ENCODE data around the gene AQP10. TPM values are rescaled to one million over a fixed set of nuclear protein-coding genes. Genes with fewer than 3 reads are reported as not detected.
A peak's percentile ranks its signal among the peaks of the same experiment; 100 is the strongest.

AQP10 gene
- total RNA-seq, 4 donors from 2014 or later = 0.21 TPM; not detected in 3

- 1% methylated on average over 60 to 62 of the region's 63 CpGs for WGBS, 2 donors
- DNase-seq (ENCODE audit: low spot score in 2 of 2) = peak; percentile 42 to 81
Observed at GRCh38 chr1:154325583-154326545, 5.0 kb downstream of the AQP10 start.

GRCh38 chr1:154326546-154327465, 5.9 kb downstream of the AQP10 start:
- H3K27ac ChIP-seq = peak overlapping the region; percentile 79 to 99 (median 96)
- TF ChIP-seq, protein P1, sequence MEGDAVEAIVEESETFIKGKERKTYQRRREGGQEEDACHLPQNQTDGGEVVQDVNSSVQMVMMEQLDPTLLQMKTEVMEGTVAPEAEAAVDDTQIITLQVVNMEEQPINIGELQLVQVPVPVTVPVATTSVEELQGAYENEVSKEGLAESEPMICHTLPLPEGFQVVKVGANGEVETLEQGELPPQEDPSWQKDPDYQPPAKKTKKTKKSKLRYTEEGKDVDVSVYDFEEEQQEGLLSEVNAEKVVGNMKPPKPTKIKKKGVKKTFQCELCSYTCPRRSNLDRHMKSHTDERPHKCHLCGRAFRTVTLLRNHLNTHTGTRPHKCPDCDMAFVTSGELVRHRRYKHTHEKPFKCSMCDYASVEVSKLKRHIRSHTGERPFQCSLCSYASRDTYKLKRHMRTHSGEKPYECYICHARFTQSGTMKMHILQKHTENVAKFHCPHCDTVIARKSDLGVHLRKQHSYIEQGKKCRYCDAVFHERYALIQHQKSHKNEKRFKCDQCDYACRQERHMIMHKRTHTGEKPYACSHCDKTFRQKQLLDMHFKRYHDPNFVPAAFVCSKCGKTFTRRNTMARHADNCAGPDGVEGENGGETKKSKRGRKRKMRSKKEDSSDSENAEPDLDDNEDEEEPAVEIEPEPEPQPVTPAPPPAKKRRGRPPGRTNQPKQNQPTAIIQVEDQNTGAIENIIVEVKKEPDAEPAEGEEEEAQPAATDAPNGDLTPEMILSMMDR (IDR thresholded peaks at IDR 0.05) = peak in 2 of 5 experiments; percentile 8 to 28
- TF ChIP-seq EP300 (IDR thresholded peaks at IDR 0.05) = peak in 1 of 2 donors; percentile 69
- no peak for TF ChIP-seq POLR2A (IDR thresholded peaks at IDR 0.05)
- peaks cover 0 to 56% (median 30%) of the 10 kb centered on the region in 4 donors for H3K4me1 ChIP-seq
- H3K9me3 ChIP-seq = no peaks in the 10 kb centered on the region
- H3K27me3 ChIP-seq = no peaks in the 10 kb centered on the region
- peaks cover 0 to 21% (median 4%) of the 10 kb centered on the region in 3 donors for H3K36me3 ChIP-seq
- peak; percentile 71 to 85 for DNase-seq (ENCODE audit: low spot score in 2 of 2)
- peak overlapping the region; percentile 52 to 95 (median 80) for H3K4me3 ChIP-seq
- WGBS, 2 donors = 34 to 39% methylated on average over 6 of the region's 6 CpGs

More at GRCh38 chr1:154325583-154326545, 5.0 kb downstream of the AQP10 start:
- Histone ChIP-seq H3K4me3 (peak overlapping the region; percentile 52 to 95 (median 80)), H3K4me1 (peaks cover 0 to 56% (median 30%) of the 10 kb centered on the region in 4 donors), H3K27ac (peak overlapping the region; percentile 79 to 99 (median 96)), H3K9me3 (no peaks in the 10 kb centered on the region), H3K27me3 (no peaks in the 10 kb centered on the region), H3K36me3 (peaks cover 0 to 11% (median 0%) of the 10 kb centered on the region in 3 donors)
- TF ChIP-seq POLR2A (IDR thresholded peaks at IDR 0.05) (peak; percentile 38 to 57), EP300 (IDR thresholded peaks at IDR 0.05) (no peak)
- TF ChIP-seq, protein P1 (IDR thresholded peaks at IDR 0.05) = peak; percentile 36 to 83 (median 71)

- TF ChIP-seq EP300 (IDR thresholded peaks at IDR 0.05) = no peak
- TF ChIP-seq POLR2A (IDR thresholded peaks at IDR 0.05) = no peak
- TF ChIP-seq, protein P1 (IDR thresholded peaks at IDR 0.05) = no peak
- H3K9me3 ChIP-seq = no peaks in the 10 kb centered on the region
- peaks cover 0 to 30% (median 11%) of the 10 kb centered on the region in 3 donors for H3K36me3 ChIP-seq
- H3K27me3 ChIP-seq = no peaks in the 10 kb centered on the region
- H3K4me3 ChIP-seq = peak overlapping the region; percentile 36 to 95 (median 50)
- H3K27ac ChIP-seq = peak overlapping the region; percentile 79 to 99 (median 96)
- DNase-seq (ENCODE audit: low spot score in 2 of 2) = no peak
- H3K4me1 ChIP-seq = peaks cover 0 to 56% (median 30%) of the 10 kb centered on the region in 4 donors
- 32 to 45% methylated on average over 5 of the region's 5 CpGs for WGBS, 2 donors
Observed at GRCh38 chr1:154327466-154328317, 6.8 kb downstream of the AQP10 start.

DNA sequence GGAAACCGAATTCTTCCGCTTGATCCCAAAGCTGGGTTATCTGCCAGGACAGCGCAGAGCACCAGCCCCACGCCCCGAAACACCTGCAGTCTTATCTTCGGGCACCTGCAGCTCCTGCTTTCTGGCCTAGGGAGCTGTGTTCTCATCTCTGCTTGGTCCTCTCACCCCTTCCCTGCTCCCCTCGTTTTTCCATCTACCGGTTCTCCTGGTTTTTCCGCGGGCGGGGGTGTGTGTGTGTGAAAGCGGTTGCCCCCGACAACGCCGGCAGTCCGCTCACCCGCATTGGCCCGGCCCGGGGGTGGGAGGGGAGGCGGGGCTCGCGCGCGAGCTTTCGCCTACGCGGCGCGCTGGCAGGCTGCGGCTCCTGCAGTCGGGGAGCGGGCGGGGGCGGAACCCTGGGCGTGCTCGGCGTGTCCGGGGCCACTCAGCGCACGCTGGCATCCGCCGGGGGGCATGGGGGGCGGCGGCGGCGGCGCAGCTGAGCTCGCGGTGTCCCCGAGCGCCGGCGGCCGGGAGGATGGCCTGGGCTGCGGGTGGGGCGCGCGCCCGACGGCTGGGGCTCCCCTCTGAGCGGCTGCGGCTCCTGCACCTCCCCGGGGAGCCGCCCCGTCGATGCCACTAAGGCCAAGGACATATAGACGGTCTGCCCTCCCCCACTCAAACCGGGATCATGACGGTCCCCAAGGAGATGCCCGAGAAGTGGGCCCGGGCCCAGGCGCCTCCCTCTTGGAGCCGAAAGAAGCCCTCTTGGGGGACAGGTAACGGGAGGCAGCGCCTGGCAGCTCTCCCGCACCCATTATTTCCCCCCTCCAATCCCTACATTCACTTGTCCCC, 7.6 kb downstream of the AQP10 start:
- Histone ChIP-seq H3K9me3 (no peaks in the 10 kb centered on the region), H3K36me3 (peaks cover 0 to 38% (median 11%) of the 10 kb centered on the region in 3 donors), H3K27ac (peak overlapping the region; percentile 79 to 99 (median 96)), H3K4me3 (peak overlapping the region; percentile 39 to 65 (median 50)), H3K4me1 (peaks cover 0 to 56% (median 30%) of the 10 kb centered on the region in 4 donors), H3K27me3 (no peaks in the 10 kb centered on the region)
- DNase-seq (ENCODE audit: low spot score in 2 of 2) = peak; percentile 74 to 82
- 4 to 6% methylated on average over 38 to 43 of the region's 76 CpGs for WGBS, 2 donors
- TF ChIP-seq, protein P1 (IDR thresholded peaks at IDR 0.05) = no peak
- peak in 1 of 2 donors; percentile 52 for TF ChIP-seq POLR2A (IDR thresholded peaks at IDR 0.05)
